Measurements from ENCODE around the gene PRDM2.
"Not testable (repeated sequence)": the region's sequence is repeated elsewhere in the genome, so short reads cannot be mapped to it uniquely, and the experiment has no call there.

GRCh38 chr1:13693094-13693493 is 6.9 kb upstream of the PRDM2 start:
- TF ChIP-seq, protein P1, sequence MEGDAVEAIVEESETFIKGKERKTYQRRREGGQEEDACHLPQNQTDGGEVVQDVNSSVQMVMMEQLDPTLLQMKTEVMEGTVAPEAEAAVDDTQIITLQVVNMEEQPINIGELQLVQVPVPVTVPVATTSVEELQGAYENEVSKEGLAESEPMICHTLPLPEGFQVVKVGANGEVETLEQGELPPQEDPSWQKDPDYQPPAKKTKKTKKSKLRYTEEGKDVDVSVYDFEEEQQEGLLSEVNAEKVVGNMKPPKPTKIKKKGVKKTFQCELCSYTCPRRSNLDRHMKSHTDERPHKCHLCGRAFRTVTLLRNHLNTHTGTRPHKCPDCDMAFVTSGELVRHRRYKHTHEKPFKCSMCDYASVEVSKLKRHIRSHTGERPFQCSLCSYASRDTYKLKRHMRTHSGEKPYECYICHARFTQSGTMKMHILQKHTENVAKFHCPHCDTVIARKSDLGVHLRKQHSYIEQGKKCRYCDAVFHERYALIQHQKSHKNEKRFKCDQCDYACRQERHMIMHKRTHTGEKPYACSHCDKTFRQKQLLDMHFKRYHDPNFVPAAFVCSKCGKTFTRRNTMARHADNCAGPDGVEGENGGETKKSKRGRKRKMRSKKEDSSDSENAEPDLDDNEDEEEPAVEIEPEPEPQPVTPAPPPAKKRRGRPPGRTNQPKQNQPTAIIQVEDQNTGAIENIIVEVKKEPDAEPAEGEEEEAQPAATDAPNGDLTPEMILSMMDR (optimal IDR thresholded peaks at IDR 0.05 in 1 of 3, IDR thresholded peaks at IDR 0.05 in 1 of 3, conservative IDR thresholded peaks at IDR 0.05 in 1 of 3; ENCODE audit: extremely low read depth in 1 of 3, insufficient read depth in 2 of 3, low read length in 3 of 3) = not testable (repeated sequence)
- not testable (repeated sequence) for TF ChIP-seq EZH2 (IDR thresholded peaks at IDR 0.05; ENCODE audit: low read length)

Measured in keratinocyte (primary cell).